Prostate gland (tissue), 2 donors: ENCODE measurements around the gene IGHMBP2.

Experiments used
- POLR2A ChIP-seq: fragments of 450-650 bp; IDR thresholded peaks from one replicate; pipeline ENCODE4 v1.6.1; 2016; ENCODE audit warnings: antibody characterized with exemption, mild to moderate bottlenecking
- TF ChIP-seq, protein P1 (sequence below), 4 experiments: fragments of 200-600 bp in 2 of 4; fragments of 450-650 bp in 2 of 4; sonication (generic) in 2 of 4; IDR thresholded peaks; 1 replicate in 3 of 4; 2 replicates in 1 of 4; pipeline ENCODE4 v1.5.1; 2016 to 2019; ENCODE audit warnings: antibody characterized with exemption in 4 of 4, mild to moderate bottlenecking in 2 of 4, moderate library complexity in 2 of 4

- TF ChIP-seq, protein P1, sequence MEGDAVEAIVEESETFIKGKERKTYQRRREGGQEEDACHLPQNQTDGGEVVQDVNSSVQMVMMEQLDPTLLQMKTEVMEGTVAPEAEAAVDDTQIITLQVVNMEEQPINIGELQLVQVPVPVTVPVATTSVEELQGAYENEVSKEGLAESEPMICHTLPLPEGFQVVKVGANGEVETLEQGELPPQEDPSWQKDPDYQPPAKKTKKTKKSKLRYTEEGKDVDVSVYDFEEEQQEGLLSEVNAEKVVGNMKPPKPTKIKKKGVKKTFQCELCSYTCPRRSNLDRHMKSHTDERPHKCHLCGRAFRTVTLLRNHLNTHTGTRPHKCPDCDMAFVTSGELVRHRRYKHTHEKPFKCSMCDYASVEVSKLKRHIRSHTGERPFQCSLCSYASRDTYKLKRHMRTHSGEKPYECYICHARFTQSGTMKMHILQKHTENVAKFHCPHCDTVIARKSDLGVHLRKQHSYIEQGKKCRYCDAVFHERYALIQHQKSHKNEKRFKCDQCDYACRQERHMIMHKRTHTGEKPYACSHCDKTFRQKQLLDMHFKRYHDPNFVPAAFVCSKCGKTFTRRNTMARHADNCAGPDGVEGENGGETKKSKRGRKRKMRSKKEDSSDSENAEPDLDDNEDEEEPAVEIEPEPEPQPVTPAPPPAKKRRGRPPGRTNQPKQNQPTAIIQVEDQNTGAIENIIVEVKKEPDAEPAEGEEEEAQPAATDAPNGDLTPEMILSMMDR (IDR thresholded peaks at IDR 0.05), result no peak
- TF ChIP-seq POLR2A, result no peak
Observed at GRCh38 chr11:68976095-68976494, 72.4 kb downstream of the IGHMBP2 start.
